ENCODE data around the gene ARHGEF26. TPM values are rescaled to one million over a fixed set of nuclear protein-coding genes. Genes with fewer than 3 reads are reported as not detected.

The ARHGEF26 gene
- total RNA-seq, 2 experiments from 2014 or later: 0.08 TPM; not detected in 1

DNA sequence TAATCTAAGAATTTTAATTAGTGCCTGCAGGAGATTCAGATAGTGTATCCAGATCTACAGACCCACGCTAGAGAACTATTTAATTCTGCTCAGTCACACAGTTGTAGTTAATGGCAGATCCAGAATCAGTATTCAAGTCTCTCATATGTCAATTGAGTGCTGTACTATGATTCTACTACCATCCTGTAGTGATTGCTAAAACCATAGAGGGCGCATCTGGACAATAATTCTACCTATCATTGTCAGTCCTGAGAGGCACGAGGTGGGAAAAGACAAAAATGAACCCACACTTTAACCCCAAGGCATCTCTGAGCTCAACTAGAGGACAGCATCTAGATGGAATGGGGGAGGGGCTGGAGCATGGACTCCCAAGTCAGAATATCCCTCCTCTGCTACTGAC is 180.4 kb downstream of the ARHGEF26 start:
- DNase-seq (no peak), ATAC-seq (ENCODE audit: poor library complexity) (no peak)
- no peak overlapping the region for H3K27ac Mint-ChIP-seq
- no peaks in the 10 kb centered on the region for H3K9me3 Mint-ChIP-seq
- H3K27me3 ChIP-seq (ENCODE audit: control insufficient read depth in 1 of 2, insufficient read depth in 2 of 2, low read length in 2 of 2): no peaks in the 10 kb centered on the region
- H3K9me3 ChIP-seq (ENCODE audit: control insufficient read depth in 1 of 2, insufficient read depth in 1 of 2, low read length in 2 of 2): no peaks in the 10 kb centered on the region
- H3K4me3 ChIP-seq (ENCODE audit: low read length): no peak overlapping the region
- H3K36me3 Mint-ChIP-seq (ENCODE audit: low read depth): peaks cover 89% of the 10 kb centered on the region
- peaks cover 97% of the 10 kb centered on the region for H3K36me3 ChIP-seq (ENCODE audit: insufficient read depth, low read length)
- ChIA-PET POLR2A (no interaction called here), CTCF (no interaction called here)
- TF ChIP-seq, protein P1, sequence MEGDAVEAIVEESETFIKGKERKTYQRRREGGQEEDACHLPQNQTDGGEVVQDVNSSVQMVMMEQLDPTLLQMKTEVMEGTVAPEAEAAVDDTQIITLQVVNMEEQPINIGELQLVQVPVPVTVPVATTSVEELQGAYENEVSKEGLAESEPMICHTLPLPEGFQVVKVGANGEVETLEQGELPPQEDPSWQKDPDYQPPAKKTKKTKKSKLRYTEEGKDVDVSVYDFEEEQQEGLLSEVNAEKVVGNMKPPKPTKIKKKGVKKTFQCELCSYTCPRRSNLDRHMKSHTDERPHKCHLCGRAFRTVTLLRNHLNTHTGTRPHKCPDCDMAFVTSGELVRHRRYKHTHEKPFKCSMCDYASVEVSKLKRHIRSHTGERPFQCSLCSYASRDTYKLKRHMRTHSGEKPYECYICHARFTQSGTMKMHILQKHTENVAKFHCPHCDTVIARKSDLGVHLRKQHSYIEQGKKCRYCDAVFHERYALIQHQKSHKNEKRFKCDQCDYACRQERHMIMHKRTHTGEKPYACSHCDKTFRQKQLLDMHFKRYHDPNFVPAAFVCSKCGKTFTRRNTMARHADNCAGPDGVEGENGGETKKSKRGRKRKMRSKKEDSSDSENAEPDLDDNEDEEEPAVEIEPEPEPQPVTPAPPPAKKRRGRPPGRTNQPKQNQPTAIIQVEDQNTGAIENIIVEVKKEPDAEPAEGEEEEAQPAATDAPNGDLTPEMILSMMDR (IDR thresholded peaks at IDR 0.05): no peak
- H3K27ac ChIP-seq (ENCODE audit: low read depth in 1 of 2, low read length in 2 of 2): no peak overlapping the region
- H3K4me1 ChIP-seq (ENCODE audit: insufficient read depth, low read length): no peaks in the 10 kb centered on the region
- H3K4me1 Mint-ChIP-seq (ENCODE audit: low read depth): no peaks in the 10 kb centered on the region
- intact Hi-C loops (cut with DNase I, micrococcal nuclease): no loop called here
- H3K27me3 Mint-ChIP-seq: no peaks in the 10 kb centered on the region
- H3K4me3 Mint-ChIP-seq: no peak overlapping the region

DNA sequence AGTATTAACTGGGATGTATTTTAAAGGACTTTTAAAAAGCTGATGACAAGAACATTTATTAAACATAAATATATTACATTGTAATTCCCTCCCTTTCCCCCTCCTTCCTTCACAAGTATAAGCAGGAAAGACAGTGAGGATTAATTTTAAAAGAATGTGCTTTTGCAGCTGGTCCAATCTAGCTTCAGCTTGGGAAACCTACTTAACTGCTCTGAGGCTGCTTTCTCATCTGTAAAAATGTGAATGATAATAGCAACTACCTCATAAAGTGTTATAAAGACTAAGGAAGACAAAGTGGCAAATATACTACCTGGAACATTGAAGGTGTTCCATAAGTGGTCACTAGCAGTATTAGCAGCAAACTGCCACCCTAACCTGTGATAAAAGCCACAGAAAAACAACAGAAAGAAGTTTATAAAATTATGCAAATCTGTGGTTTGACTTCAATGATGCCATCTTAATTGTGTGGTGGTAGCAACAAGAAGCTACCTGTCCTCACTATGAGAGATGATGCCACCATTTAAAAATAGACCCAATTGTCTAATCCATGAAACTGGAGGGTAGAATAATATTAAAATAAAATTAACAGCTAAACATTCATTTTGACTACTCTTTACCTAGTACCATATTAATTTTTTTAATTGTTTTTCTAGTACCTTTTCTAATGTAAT is 183.1 kb downstream of the ARHGEF26 start:
- intact Hi-C loops (cut with DNase I, micrococcal nuclease): no loop called here
- Histone ChIP-seq H3K36me3 (ENCODE audit: insufficient read depth, low read length) (peaks cover 92% of the 10 kb centered on the region), H3K4me1 (ENCODE audit: insufficient read depth, low read length) (no peaks in the 10 kb centered on the region), H3K27me3 (ENCODE audit: control insufficient read depth in 1 of 2, insufficient read depth in 2 of 2, low read length in 2 of 2) (no peaks in the 10 kb centered on the region), H3K27ac (ENCODE audit: low read depth in 1 of 2, low read length in 2 of 2) (no peak overlapping the region), H3K4me3 (ENCODE audit: low read length) (no peak overlapping the region), H3K9me3 (ENCODE audit: control insufficient read depth in 1 of 2, insufficient read depth in 1 of 2, low read length in 2 of 2) (no peaks in the 10 kb centered on the region)
- TF ChIP-seq, protein P1 (IDR thresholded peaks at IDR 0.05): no peak
- Mint-ChIP-seq H3K4me1 (ENCODE audit: low read depth) (peaks cover 12% of the 10 kb centered on the region), H3K27ac (no peak overlapping the region), H3K27me3 (no peaks in the 10 kb centered on the region), H3K36me3 (ENCODE audit: low read depth) (peaks cover 98% of the 10 kb centered on the region), H3K9me3 (no peaks in the 10 kb centered on the region), H3K4me3 (no peak overlapping the region)
- ChIA-PET CTCF (no interaction called here), POLR2A (no interaction called here)
- ATAC-seq (ENCODE audit: poor library complexity): no peak
- DNase-seq: no peak

DNA sequence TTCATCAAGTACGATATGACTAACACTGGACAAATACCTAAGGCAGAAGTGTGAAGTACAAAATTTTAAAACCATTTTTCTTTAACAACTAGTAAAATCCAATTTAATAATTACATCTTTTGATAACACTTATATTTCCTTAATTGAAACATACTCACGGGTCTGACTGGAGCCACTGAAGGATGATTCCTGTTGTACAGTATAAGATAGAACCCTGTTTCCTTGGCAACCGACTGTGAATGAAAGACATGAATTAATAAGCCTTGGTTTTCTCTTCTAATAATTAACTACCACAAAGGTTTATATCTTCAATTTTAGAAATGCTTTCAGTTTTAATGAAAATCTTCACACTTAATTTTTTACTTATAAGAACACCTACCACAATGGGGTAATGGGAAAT is 183.7 kb downstream of the ARHGEF26 start:
- CTCF ChIA-PET: no interaction called here
- peaks cover 98% of the 10 kb centered on the region for H3K36me3 Mint-ChIP-seq (ENCODE audit: low read depth)

More for the DNA sequence above, 183.7 kb downstream of the ARHGEF26 start:
- intact Hi-C loops (cut with DNase I, micrococcal nuclease): no loop called here
- DNase-seq (no peak), ATAC-seq (ENCODE audit: poor library complexity) (no peak)
- peaks cover 86% of the 10 kb centered on the region for H3K36me3 ChIP-seq (ENCODE audit: insufficient read depth, low read length)
- TF ChIP-seq, protein P1 (IDR thresholded peaks at IDR 0.05): no peak
- no peaks in the 10 kb centered on the region for H3K9me3 ChIP-seq (ENCODE audit: control insufficient read depth in 1 of 2, insufficient read depth in 1 of 2, low read length in 2 of 2)
- no peak overlapping the region for H3K27ac ChIP-seq (ENCODE audit: low read depth in 1 of 2, low read length in 2 of 2)
- no peaks in the 10 kb centered on the region for H3K27me3 ChIP-seq (ENCODE audit: control insufficient read depth in 1 of 2, insufficient read depth in 2 of 2, low read length in 2 of 2)
- Mint-ChIP-seq H3K4me3 (no peak overlapping the region), H3K9me3 (no peaks in the 10 kb centered on the region), H3K27ac (no peak overlapping the region), H3K4me1 (ENCODE audit: low read depth) (peaks cover 12% of the 10 kb centered on the region), H3K27me3 (no peaks in the 10 kb centered on the region)
- no peaks in the 10 kb centered on the region for H3K4me1 ChIP-seq (ENCODE audit: insufficient read depth, low read length)
- POLR2A ChIA-PET: no interaction called here
- H3K4me3 ChIP-seq (ENCODE audit: low read length): no peak overlapping the region

Data from CD4-positive, alpha-beta T cell (primary cell).